CD14-positive monocyte (primary cell): ENCODE data around the gene WT1. TPM values are rescaled to one million over a fixed set of nuclear protein-coding genes. Genes with fewer than 3 reads are reported as not detected.

Experiments
- DNase-seq, 3 donors: peaks; one replicate each; pipeline ENCODE4 v3.0.0-alpha.2; 2011 to 2022
- H2AFZ ChIP-seq: 2 replicates; pipeline ENCODE4 v1.6.0; 2012; ENCODE audit warnings: mild to moderate bottlenecking, low read depth, low read length, inconsistent platforms; ENCODE audit not compliant: insufficient read depth, poor library complexity, severe bottlenecking
- H3K27ac ChIP-seq, 2 donors: 1 replicate in 1 of 2; 2 replicates in 1 of 2; pipeline ENCODE4 v1.5.1; 2012 to 2013; ENCODE audit warnings: low read length in 2 of 2, control low read depth in 1 of 2, inconsistent platforms in 1 of 2, low read depth in 1 of 2, mild to moderate bottlenecking in 1 of 2
- H3K27me3 ChIP-seq, 2 donors: one replicate each; pipeline versions ENCODE4 v1.6.0 to v1.6.1; 2011 to 2013; ENCODE audit warnings: low read length in 2 of 2; ENCODE audit not compliant: control insufficient read depth in 2 of 2, insufficient read depth in 2 of 2
- H3K36me3 ChIP-seq, 2 donors: replicated peaks in 1 of 2; 1 replicate in 1 of 2; 2 replicates in 1 of 2; pipeline versions ENCODE4 v1.5.1 to v1.6.1; 2012 to 2013; ENCODE audit warnings: low read length in 2 of 2, control low read depth in 1 of 2, inconsistent platforms in 1 of 2, mild to moderate bottlenecking in 1 of 2; ENCODE audit not compliant: insufficient read depth in 2 of 2, control insufficient read depth in 1 of 2
- H3K4me1 ChIP-seq, 2 donors: 1 replicate in 1 of 2; 2 replicates in 1 of 2; pipeline versions ENCODE4 v1.5.1 to v1.6.1; 2012 to 2013; ENCODE audit warnings: low read length in 2 of 2, control low read depth in 1 of 2, inconsistent platforms in 1 of 2, mild to moderate bottlenecking in 1 of 2, moderate library complexity in 1 of 2; ENCODE audit not compliant: insufficient read depth in 2 of 2, control insufficient read depth in 1 of 2
- H3K4me2 ChIP-seq: replicated peaks from 2 replicates; pipeline ENCODE3; 2012; ENCODE audit warnings: low read length, moderate library complexity, mild to moderate bottlenecking; ENCODE audit not compliant: poor library complexity, severe bottlenecking; ENCODE audit errors: extremely low read depth
- H3K4me3 ChIP-seq, 3 experiments: fragments of 200-600 bp in 1 of 3; sonication (generic) in 1 of 3; replicated peaks in 1 of 3; 1 replicate in 2 of 3; 2 replicates in 1 of 3; pipeline ENCODE4 v1.5.1; 2011 to 2013; ENCODE audit warnings: low read length in 3 of 3, mild to moderate bottlenecking in 3 of 3, control low read depth in 2 of 3, low read depth in 2 of 3, inconsistent platforms in 1 of 3, moderate library complexity in 1 of 3
- H3K79me2 ChIP-seq: 2 replicates; pipeline ENCODE4 v1.6.0; 2012; ENCODE audit warnings: mild to moderate bottlenecking, control low read depth, inconsistent platforms, low read length, moderate library complexity; ENCODE audit not compliant: insufficient read depth
- H3K9ac ChIP-seq: 2 replicates; pipeline ENCODE4 v1.6.0; 2017; ENCODE audit warnings: low read length, mild to moderate bottlenecking; ENCODE audit not compliant: insufficient read depth, poor library complexity, severe bottlenecking
- H3K9me3 ChIP-seq, 2 donors: replicated peaks in 1 of 2; 1 replicate in 1 of 2; 2 replicates in 1 of 2; pipeline versions ENCODE4 v1.5.1 to v1.6.1; 2012 to 2013; ENCODE audit warnings: low read length in 2 of 2, control low read depth in 1 of 2; ENCODE audit not compliant: control insufficient read depth in 1 of 2, insufficient read depth in 1 of 2
- H4K20me1 ChIP-seq: 2 replicates; pipeline ENCODE4 v1.6.0; 2012; ENCODE audit warnings: mild to moderate bottlenecking, low read length, control low read depth, moderate library complexity; ENCODE audit not compliant: insufficient read depth
- H3K27ac Mint-ChIP-seq, 7 donors: one replicate each; pipeline ENCODE4 v1.8.0; 2020; ENCODE audit warnings: mild to moderate bottlenecking in 7 of 7, mixed read lengths in 7 of 7, moderate library complexity in 6 of 7, inconsistent platforms in 2 of 7
- H3K27me3 Mint-ChIP-seq, 3 donors: one replicate each; pipeline ENCODE4 v1.8.0; 2021 to 2022; ENCODE audit warnings: low read depth in 3 of 3, mild to moderate bottlenecking in 3 of 3, mixed read lengths in 3 of 3, moderate library complexity in 3 of 3, inconsistent platforms in 1 of 3
- H3K36me3 Mint-ChIP-seq, 2 donors: one replicate each; pipeline ENCODE4 v1.8.0; 2020; ENCODE audit warnings: mixed read lengths in 2 of 2, inconsistent platforms in 1 of 2, mild to moderate bottlenecking in 1 of 2
- H3K4me1 Mint-ChIP-seq: one replicate; pipeline ENCODE4 v1.8.0; 2020; ENCODE audit warnings: mild to moderate bottlenecking, mixed read lengths
- H3K4me3 Mint-ChIP-seq, 2 donors: one replicate each; pipeline ENCODE4 v1.8.0; 2020; ENCODE audit warnings: mild to moderate bottlenecking in 2 of 2, mixed read lengths in 2 of 2, moderate library complexity in 1 of 2
- H3K9me3 Mint-ChIP-seq, 7 donors: one replicate each; pipeline ENCODE4 v1.8.0; 2020 to 2022; ENCODE audit warnings: mixed read lengths in 7 of 7, mild to moderate bottlenecking in 6 of 7, moderate library complexity in 6 of 7, inconsistent platforms in 2 of 7
- CTCF ChIP-seq: fragments of 200-600 bp; IDR thresholded peaks from one replicate; pipeline ENCODE4 v1.8.0; 2022; ENCODE audit warnings: antibody characterized with exemption, mild to moderate bottlenecking
- WGBS: methylation state at CpG from one replicate; pipeline ENCODE4 v1.1.5; 2013; ENCODE audit warnings: missing lambda C conversion rate; ENCODE audit not compliant: insufficient coverage; 5-methylcytosine and 5-hydroxymethylcytosine counted together
- intact Hi-C, 2 donors: fragments of 100-400 bp; cut with micrococcal nuclease; formaldehyde crosslinking; loops; one replicate each; pipeline versions ENCODE4 v1.15.0 to v1.15.1; 2023
- polyA plus RNA-seq, 3 donors: library from polyadenylated mRNA; depleted of rRNA in 1 of 3; unstranded in 2 of 3; stranded (reverse) in 1 of 3; fragments of 300-500 nt in 2 of 3; fragments of >200 nt in 1 of 3; fragmentation: Illumina TruSeq in 2 of 3; gene quantifications; 1 replicate in 2 of 3; 2 replicates in 1 of 3; pipeline ENCODE4 v1.2.3, GENCODE V29; 2012 to 2021

The WT1 gene
- polyA plus RNA-seq, 3 donors, result not detected

- Mint-ChIP-seq H3K4me3 (peak overlapping the region in 1 of 2 donors; percentile 87), H3K9me3 (peaks cover 0 to 27% (median 7%) of the 10 kb centered on the region in 7 donors), H3K36me3 (peaks cover 0 to 5% of the 10 kb centered on the region in 2 donors), H3K4me1 (peaks cover 36% of the 10 kb centered on the region), H3K27me3 (peaks cover 68 to 78% (median 70%) of the 10 kb centered on the region in 3 donors), H3K27ac (no peak overlapping the region)
- H3K36me3 ChIP-seq, result no peaks in the 10 kb centered on the region
- no peaks in the 10 kb centered on the region for H3K79me2 ChIP-seq
- H2AFZ ChIP-seq, result no peak overlapping the region
- no peak for TF ChIP-seq CTCF
- H3K4me3 ChIP-seq, result no peak overlapping the region
- peaks cover 14 to 27% of the 10 kb centered on the region in 2 donors for H3K4me1 ChIP-seq
- no peak overlapping the region for H3K4me2 ChIP-seq
- peaks cover 0 to 41% of the 10 kb centered on the region in 2 donors for H3K9me3 ChIP-seq
- peaks cover 74 to 87% of the 10 kb centered on the region in 2 donors for H3K27me3 ChIP-seq
- H4K20me1 ChIP-seq, result no peaks in the 10 kb centered on the region
- H3K27ac ChIP-seq, result no peak overlapping the region
- DNase-seq, result no peak
- no peak overlapping the region for H3K9ac ChIP-seq
- intact Hi-C loops, result no loop called here
- WGBS, result 25% methylated on average over 6 of the region's 9 CpGs
Observed at GRCh38 chr11:32440916-32441315, 5.6 kb upstream of the WT1 start.

- peaks cover 0 to 45% of the 10 kb centered on the region in 2 donors for H3K9me3 ChIP-seq
- H3K4me3 ChIP-seq, result no peak overlapping the region
- H3K9ac ChIP-seq, result no peak overlapping the region
- intact Hi-C loops, result no loop called here
- Mint-ChIP-seq H3K27me3 (peaks cover 71 to 81% (median 73%) of the 10 kb centered on the region in 3 donors), H3K4me1 (peaks cover 40% of the 10 kb centered on the region), H3K36me3 (peaks cover 0 to 7% of the 10 kb centered on the region in 2 donors), H3K9me3 (peaks cover 0 to 32% (median 7%) of the 10 kb centered on the region in 7 donors), H3K4me3 (peak overlapping the region in 1 of 2 donors; percentile 87), H3K27ac (no peak overlapping the region)
- no peaks in the 10 kb centered on the region for H4K20me1 ChIP-seq
- peaks cover 19 to 32% of the 10 kb centered on the region in 2 donors for H3K4me1 ChIP-seq
- no peak overlapping the region for H3K4me2 ChIP-seq
- no peak overlapping the region for H3K27ac ChIP-seq
- H3K79me2 ChIP-seq, result no peaks in the 10 kb centered on the region
- no peaks in the 10 kb centered on the region for H3K36me3 ChIP-seq
- no peak for DNase-seq
- no peak overlapping the region for H2AFZ ChIP-seq
- H3K27me3 ChIP-seq, result peaks cover 75 to 88% of the 10 kb centered on the region in 2 donors
- TF ChIP-seq CTCF, result no peak
- no CpG with 5 or more reads among the region's 6 CpGs for WGBS
Observed at GRCh38 chr11:32440312-32440908, 5.1 kb upstream of the WT1 start.
